ENCODE data around the gene MGMT. TPM values are rescaled to one million over a fixed set of nuclear protein-coding genes. Genes with fewer than 3 reads are reported as not detected.

Gene MGMT
- polyA plus RNA-seq, 1 experiment = 10.9 TPM

- H3K4me3 ChIP-seq (ENCODE audit: low read depth, low read length) = no peak overlapping the region
- POLR2A ChIA-PET = no interaction called here
- peaks cover 19% of the 10 kb centered on the region for H3K9me3 ChIP-seq (ENCODE audit: control insufficient read depth, insufficient read depth, low read length)
- CTCF ChIA-PET = no interaction called here
- no peak for TF ChIP-seq CTCF (IDR thresholded peaks at IDR 0.05; ENCODE audit: low read depth, low read length)
- no peak overlapping the region for H3K27ac ChIP-seq (ENCODE audit: low read depth, low read length)
- no peaks in the 10 kb centered on the region for H3K27me3 ChIP-seq (ENCODE audit: control insufficient read depth, insufficient read depth, low read length)
- no peak for DNase-seq (ENCODE audit: low read depth, low spot score)
These were observed 33.7 kb downstream of the MGMT start for GRCh38 chr10:129500617-129501339.

DNA sequence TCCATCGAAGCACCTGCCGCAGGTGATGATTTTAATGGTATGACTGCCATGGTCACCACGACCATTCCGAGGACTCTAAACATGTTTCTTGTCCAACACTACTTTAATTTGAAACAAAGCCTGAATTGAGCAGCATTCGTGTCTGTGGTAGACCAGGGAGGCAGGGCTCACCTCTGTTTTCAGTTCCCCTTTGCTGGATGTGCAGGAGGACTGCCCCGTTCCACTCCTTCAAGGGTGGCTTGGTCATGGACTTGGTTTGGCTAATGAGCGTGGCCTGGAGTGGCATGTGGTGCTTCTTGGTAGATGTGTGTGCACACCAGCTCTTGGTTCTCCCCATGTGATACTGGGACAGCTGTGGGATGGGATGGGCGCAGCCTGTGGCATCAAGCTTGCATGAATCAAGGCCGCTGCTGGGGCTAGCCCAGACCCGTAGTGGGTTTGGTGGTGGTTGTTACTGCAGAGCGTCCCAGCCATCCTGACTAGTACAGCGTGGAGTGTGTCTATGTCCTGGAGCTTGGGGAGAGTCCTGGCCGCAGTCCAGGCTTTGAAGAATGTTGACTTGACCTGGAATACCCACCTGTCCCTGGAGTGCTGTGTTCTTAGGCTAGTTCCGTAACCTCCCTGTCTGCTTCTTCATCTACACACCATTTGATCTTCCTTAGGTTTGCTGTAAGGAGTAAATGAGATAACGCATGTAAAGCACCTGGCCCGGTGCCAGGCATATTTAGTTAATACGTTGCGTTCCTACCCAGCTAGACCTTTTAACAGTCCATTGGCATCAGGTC, 34.8 kb downstream of the MGMT start:
- no peak for TF ChIP-seq CTCF (IDR thresholded peaks at IDR 0.05; ENCODE audit: low read depth, low read length)
- Histone ChIP-seq H3K9me3 (ENCODE audit: control insufficient read depth, insufficient read depth, low read length) (peaks cover 26% of the 10 kb centered on the region), H3K27me3 (ENCODE audit: control insufficient read depth, insufficient read depth, low read length) (no peaks in the 10 kb centered on the region), H3K27ac (ENCODE audit: low read depth, low read length) (no peak overlapping the region), H3K4me3 (ENCODE audit: low read depth, low read length) (no peak overlapping the region)
- no peak for DNase-seq (ENCODE audit: low read depth, low spot score)
- ChIA-PET POLR2A (no interaction called here), CTCF (no interaction called here)

GRCh38 chr10:129502448-129502847, 35.4 kb downstream of the MGMT start:
- TF ChIP-seq CTCF (IDR thresholded peaks at IDR 0.05; ENCODE audit: low read depth, low read length) = no peak
- DNase-seq (ENCODE audit: low read depth, low spot score) = no peak
- CTCF ChIA-PET = no interaction called here

DNA sequence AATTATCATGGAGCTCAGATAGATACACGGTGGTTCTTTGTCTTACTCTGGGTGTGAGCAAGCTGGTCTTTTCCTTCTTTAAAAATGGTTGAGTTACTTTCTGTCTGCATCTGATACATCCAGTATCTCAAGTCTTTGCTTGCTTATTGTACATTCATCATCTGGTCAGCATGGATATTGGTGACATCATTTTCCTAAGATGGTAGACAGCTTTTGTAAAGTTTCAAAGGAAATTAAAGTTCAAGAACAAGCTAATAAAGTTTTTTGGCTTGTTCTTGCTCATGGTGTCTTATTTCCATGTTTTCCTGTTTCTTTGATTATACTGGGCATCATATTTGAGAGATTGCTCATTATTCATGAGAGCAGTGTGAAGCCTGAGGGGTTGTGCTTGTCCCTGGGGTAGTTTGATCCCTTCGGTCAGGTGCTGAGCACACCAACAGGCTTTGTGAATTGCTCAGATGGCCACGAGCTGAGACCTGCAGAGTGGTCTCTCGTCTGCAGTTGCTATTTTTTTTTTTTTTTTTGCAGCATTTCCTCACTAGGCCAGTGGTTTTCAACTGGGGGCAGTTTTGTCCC, 38.5 kb downstream of the MGMT start:
- Histone ChIP-seq H3K9me3 (ENCODE audit: control insufficient read depth, insufficient read depth, low read length) (peaks cover 33% of the 10 kb centered on the region), H3K27ac (ENCODE audit: low read depth, low read length) (no peak overlapping the region), H3K27me3 (ENCODE audit: control insufficient read depth, insufficient read depth, low read length) (no peaks in the 10 kb centered on the region), H3K4me3 (ENCODE audit: low read depth, low read length) (no peak overlapping the region)
- CTCF ChIA-PET = no interaction called here
- TF ChIP-seq CTCF (IDR thresholded peaks at IDR 0.05; ENCODE audit: low read depth, low read length) = no peak
- POLR2A ChIA-PET = no interaction called here
- DNase-seq (ENCODE audit: low read depth, low spot score) = no peak

More at GRCh38 chr10:129502448-129502847, 35.4 kb downstream of the MGMT start:
- POLR2A ChIA-PET = no interaction called here
- no peak overlapping the region for H3K27ac ChIP-seq (ENCODE audit: low read depth, low read length)
- no peaks in the 10 kb centered on the region for H3K27me3 ChIP-seq (ENCODE audit: control insufficient read depth, insufficient read depth, low read length)
- peaks cover 29% of the 10 kb centered on the region for H3K9me3 ChIP-seq (ENCODE audit: control insufficient read depth, insufficient read depth, low read length)
- H3K4me3 ChIP-seq (ENCODE audit: low read depth, low read length) = no peak overlapping the region
